Measurements from ENCODE around the gene TGFB1. TPM values are rescaled to one million over a fixed set of nuclear protein-coding genes. Genes with fewer than 3 reads are reported as not detected.

TGFB1 gene
- total RNA-seq, 1 experiment from 2014 or later = 30.1 TPM

- H3K9ac ChIP-seq (ENCODE audit: extremely low read depth, insufficient read length, low read length) = no peak overlapping the region
- TF ChIP-seq CTCF (conservative IDR thresholded peaks at IDR 0.05) = no peak
- no peaks in the 10 kb centered on the region; the same call in 1 of the 2 replicates for H3K27me3 ChIP-seq (ENCODE audit: insufficient read depth, low read length)
- no peak for DNase-seq
- H3T11ph ChIP-seq (ENCODE audit: low read length) = no peak overlapping the region
- H2BK120ac ChIP-seq (ENCODE audit: low read depth, low read length, poor library complexity, severe bottlenecking) = no peak overlapping the region
- Mint-ChIP-seq H3K27ac (0 out of 7 replicates have a peak overlapping the region, but pooled peaks of 1 of the 3 experiments have one; percentile 8), H3K9me3 (no peaks in the 10 kb centered on the region), H3K4me3 (no peak overlapping the region; a peak in 1 of 5 replicates), H3K4me1 (peaks cover 6 to 8% of the 10 kb centered on the region in 2 experiments), H3K27me3 (ENCODE audit: low read depth) (peaks cover 14% of the 10 kb centered on the region), H3K36me3 (ENCODE audit: insufficient read depth in 1 of 3, low read depth in 3 of 3) (peaks cover 0 to 10% (median 2%) of the 10 kb centered on the region in 3 experiments; a peak in 4 of 7 replicates)
- no peak overlapping the region for H3K4me2 ChIP-seq (ENCODE audit: insufficient read depth, insufficient read length, low read length)
- no peaks in the 10 kb centered on the region for H3K79me2 ChIP-seq (ENCODE audit: insufficient read depth, low read length)
- H2AFZ ChIP-seq (ENCODE audit: low read length) = no peak overlapping the region
- H4K20me1 ChIP-seq (ENCODE audit: control insufficient read depth, insufficient read depth, insufficient read length) = no peaks in the 10 kb centered on the region
- no peak overlapping the region for H4K91ac ChIP-seq (ENCODE audit: insufficient read length, low read depth, low read length)
- no peak overlapping the region for H4K5ac ChIP-seq (ENCODE audit: insufficient read length, low read depth, low read length)
- H3K14ac ChIP-seq (ENCODE audit: insufficient read depth, low read length) = no peak overlapping the region
- H3K4me1 ChIP-seq (ENCODE audit: insufficient read depth, low read length) = no peaks in the 10 kb centered on the region
- no peak overlapping the region for H3K23ac ChIP-seq (ENCODE audit: insufficient read length, low read depth, low read length)
- H3K23me2 ChIP-seq (ENCODE audit: insufficient read length, low read depth, low read length, poor library complexity, severe bottlenecking) = peaks cover 5% of the 10 kb centered on the region
- no CpG with 5 or more reads among the region's 13 CpGs for WGBS (ENCODE audit: extremely low coverage, insufficient read length, low lambda C conversion rate)
- no peak overlapping the region for H3K18ac ChIP-seq (ENCODE audit: insufficient read length, low read depth, low read length)
- H2AK5ac ChIP-seq (ENCODE audit: insufficient read length, low read length) = no peak overlapping the region
- no peak overlapping the region for H2BK12ac ChIP-seq (ENCODE audit: insufficient read length, low read depth, low read length)
- H4K8ac ChIP-seq (replicated peaks; ENCODE audit: insufficient read length, low read depth, low read length) = no peak overlapping the region
- no peak overlapping the region for H3K56ac ChIP-seq (ENCODE audit: insufficient read length, low read depth, low read length)
- H3K9me3 ChIP-seq (ENCODE audit: control insufficient read depth, low read depth, low read length) = no peaks in the 10 kb centered on the region
- no peak overlapping the region for H2BK5ac ChIP-seq (ENCODE audit: insufficient read length, low read length)
- no peak overlapping the region for H2BK15ac ChIP-seq (ENCODE audit: low read depth, low read length)
- no peaks in the 10 kb centered on the region for H3K79me1 ChIP-seq (ENCODE audit: insufficient read depth, low read depth, low read length, poor library complexity, severe bottlenecking)
- H2BK20ac ChIP-seq (ENCODE audit: low read depth, low read length, poor library complexity, severe bottlenecking) = no peak overlapping the region
- H3K4ac ChIP-seq (ENCODE audit: low read depth, low read length) = no peak overlapping the region
- no peak overlapping the region for H3K27ac ChIP-seq (ENCODE audit: insufficient read length, low read depth, low read length)
These were observed 4.0 kb upstream of the TGFB1 start for GRCh38 chr19:41357746-41358145.

All from H9 (cell line).